Gastroesophageal sphincter (tissue), 3 donors: ENCODE measurements around the gene FRMD4B.

ENCODE experiments used
- CTCF ChIP-seq, 4 experiments: fragments of 200-600 bp in 2 of 4; fragments of 450-650 bp in 2 of 4; sonication (generic) in 1 of 4; IDR thresholded peaks; one replicate each; pipeline ENCODE4 v1.5.1; 2017 to 2019; ENCODE audit warnings: antibody characterized with exemption in 4 of 4, mild to moderate bottlenecking in 2 of 4, moderate library complexity in 2 of 4
- POLR2AphosphoS5 ChIP-seq: sonication (generic); formaldehyde crosslinking; IDR thresholded peaks from one replicate; pipeline ENCODE4 v1.6.1; 2017; ENCODE audit warnings: antibody characterized with exemption

GRCh38 chr3:69241769-69242168 is 144.1 kb downstream of the FRMD4B start:
- TF ChIP-seq POLR2AphosphoS5 (no peak), CTCF (IDR thresholded peaks at IDR 0.05) (no peak)
